ENCODE results near the gene RBM4.
"Not testable (repeated sequence)": the region's sequence is repeated elsewhere in the genome, so short reads cannot be mapped to it uniquely, and the experiment has no call there.

Gene RBM4

GRCh38 chr11:66638177-66639065 is at the start of gene RBM4:
Gene RBM4, plus strand, starts transcription at chr11:66638703. Its CDS starts 1,009 bp downstream, at chr11:66639712.
- peak within 1 kb of the TSS; percentile 85 for H3K4me3 ChIP-seq (ENCODE audit: control insufficient read depth, low read depth, low read length)
- TF ChIP-seq CTCF (conservative IDR thresholded peaks at IDR 0.05; ENCODE audit: control insufficient read depth, insufficient read depth, low read depth, low read length) = no peak
- DNase-seq (ENCODE audit: low read depth) = peak; percentile 100

GRCh38 chr11:66589315-66589714 is 49.2 kb upstream of the RBM4 start:
- not testable (repeated sequence) for H3K4me3 ChIP-seq (ENCODE audit: control insufficient read depth, low read depth, low read length); DNase-seq (ENCODE audit: low read depth)

- H3K4me3 ChIP-seq (ENCODE audit: control insufficient read depth, low read depth, low read length) = no peak overlapping the region
- no peak for TF ChIP-seq CTCF (conservative IDR thresholded peaks at IDR 0.05; ENCODE audit: control insufficient read depth, insufficient read depth, low read depth, low read length)
- no peak for DNase-seq (ENCODE audit: low read depth)
Measured at GRCh38 chr11:66589996-66590675, 48.4 kb upstream of the RBM4 start.

GRCh38 chr11:66591175-66591574 is 47.3 kb upstream of the RBM4 start:
- no peak overlapping the region for H3K4me3 ChIP-seq (ENCODE audit: control insufficient read depth, low read depth, low read length)
- TF ChIP-seq CTCF (conservative IDR thresholded peaks at IDR 0.05; ENCODE audit: control insufficient read depth, insufficient read depth, low read depth, low read length) = no peak
- no peak for DNase-seq (ENCODE audit: low read depth)

GRCh38 chr11:66592457-66593302 is 45.8 kb upstream of the RBM4 start, which contains the start of the genes CCDC87 and CCS:
Gene CCDC87, minus strand, starts transcription at chr11:66593063. Its CDS starts 48 bp downstream, at chr11:66593015.
Gene CCS, plus strand, starts transcription at chr11:66593185. Its CDS starts 77 bp downstream, at chr11:66593262.
- H3K4me3 ChIP-seq (ENCODE audit: control insufficient read depth, low read depth, low read length) = peak within 1 kb of the TSS; percentile 72
- peak; percentile 57 for TF ChIP-seq CTCF (conservative IDR thresholded peaks at IDR 0.05; ENCODE audit: control insufficient read depth, insufficient read depth, low read depth, low read length)
- peak; percentile 92 for DNase-seq (ENCODE audit: low read depth)

GRCh38 chr11:66593303-66593635 is 45.2 kb upstream of the RBM4 start:
- DNase-seq (ENCODE audit: low read depth) = no peak
- TF ChIP-seq CTCF (conservative IDR thresholded peaks at IDR 0.05; ENCODE audit: control insufficient read depth, insufficient read depth, low read depth, low read length) = no peak
- peak overlapping the region; percentile 72 for H3K4me3 ChIP-seq (ENCODE audit: control insufficient read depth, low read depth, low read length)

All from fibroblast of mammary gland (primary cell).